ENCODE data around the gene SLC9A3. TPM values are rescaled to one million over a fixed set of nuclear protein-coding genes. Genes with fewer than 3 reads are reported as not detected.

Gene SLC9A3
- total RNA-seq, 2 donors from 2014 or later, result 1.3 to 1.8 TPM

DNA sequence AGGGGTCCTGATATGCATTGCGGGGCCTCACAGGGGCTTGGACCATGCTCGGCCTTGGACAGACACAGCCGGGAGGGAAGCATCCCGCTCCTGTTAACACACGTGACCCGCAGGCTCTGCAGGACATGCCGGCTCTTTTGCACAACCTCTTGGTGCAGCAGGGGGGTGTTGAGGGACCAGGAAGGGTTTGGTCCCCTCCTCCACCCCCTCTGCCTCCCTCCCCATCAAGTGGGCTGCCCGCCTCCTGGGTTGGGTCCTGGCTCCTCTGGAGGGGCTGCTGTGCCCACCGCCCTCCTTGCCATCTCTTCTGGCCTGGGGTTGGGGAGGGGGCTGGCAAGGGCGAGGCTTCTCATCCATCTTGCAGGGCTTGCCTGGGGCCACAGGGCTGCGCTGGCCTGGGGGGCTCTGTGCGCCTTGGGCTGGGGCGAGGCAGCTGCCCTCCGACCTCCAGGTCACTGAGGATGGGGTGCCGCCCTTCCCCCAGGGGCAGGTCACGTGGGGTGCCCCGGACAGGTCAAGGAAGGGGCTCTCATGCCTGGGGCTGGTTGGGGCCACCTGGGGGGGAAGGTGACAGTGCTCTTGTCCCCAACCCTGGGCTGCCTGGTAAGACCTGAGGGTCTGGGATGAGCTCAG lies 16.8 kb upstream of the SLC9A3 start:
- DNase-seq (no peak), ATAC-seq (replicated peaks in 1 of 2) (no peak)
- no peak overlapping the region for H3K4me3 Mint-ChIP-seq
- no peaks in the 10 kb centered on the region for H3K36me3 Mint-ChIP-seq (ENCODE audit: insufficient read depth in 2 of 2)
- H3K9me3 Mint-ChIP-seq, result no peaks in the 10 kb centered on the region
- no peaks in the 10 kb centered on the region for H3K27me3 Mint-ChIP-seq (ENCODE audit: low read depth)
- H3K4me1 Mint-ChIP-seq (ENCODE audit: low read depth), result peaks cover 11% of the 10 kb centered on the region
- no peak overlapping the region for H3K27ac Mint-ChIP-seq

DNA sequence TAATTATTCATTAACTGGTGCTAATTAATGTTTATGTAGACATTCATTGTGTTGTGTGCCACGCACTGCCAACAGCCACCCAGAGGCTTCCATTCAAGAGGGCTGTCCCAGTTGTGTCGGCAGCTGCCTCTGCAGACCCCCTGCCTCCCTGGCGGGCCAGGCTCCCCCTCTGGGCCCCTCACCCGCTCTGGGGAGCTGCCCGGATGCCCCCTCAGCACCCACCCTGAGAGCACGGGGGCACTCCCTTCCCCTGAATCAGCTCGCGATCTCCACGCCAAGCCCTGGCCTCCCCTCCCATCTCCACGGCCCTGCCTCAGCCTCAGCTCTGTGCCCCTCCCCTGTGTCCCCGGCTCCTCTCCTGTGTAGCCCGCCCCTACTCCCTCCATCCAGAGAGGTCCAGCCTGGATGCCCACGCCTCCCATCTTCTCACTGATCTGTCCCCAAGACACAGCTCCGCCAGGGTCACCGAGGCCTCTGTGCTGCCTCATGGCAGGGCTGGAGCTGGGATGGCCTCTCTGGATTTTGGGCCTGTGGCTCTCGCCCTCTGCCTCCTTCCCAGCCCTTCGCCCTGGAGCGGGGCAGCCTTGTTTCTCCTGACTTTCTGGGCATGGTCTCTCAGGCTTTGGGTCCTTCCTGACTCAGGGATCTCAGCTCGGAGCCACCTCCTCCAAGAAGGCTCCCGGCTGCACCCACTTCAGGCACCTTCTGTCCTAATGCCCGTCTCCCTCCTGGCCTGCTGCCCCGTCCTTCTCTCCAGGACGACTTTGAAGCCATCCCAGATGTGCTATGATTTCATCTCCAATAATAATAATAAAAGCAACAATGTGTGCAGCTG lies 16.0 kb upstream of the SLC9A3 start:
- H3K27ac Mint-ChIP-seq, result no peak overlapping the region
- H3K36me3 Mint-ChIP-seq (ENCODE audit: insufficient read depth in 2 of 2), result no peaks in the 10 kb centered on the region
- DNase-seq (no peak), ATAC-seq (replicated peaks in 1 of 2) (no peak)
- H3K4me1 Mint-ChIP-seq (ENCODE audit: low read depth), result peaks cover 11% of the 10 kb centered on the region
- no peak overlapping the region for H3K4me3 Mint-ChIP-seq
- H3K27me3 Mint-ChIP-seq (ENCODE audit: low read depth), result no peaks in the 10 kb centered on the region
- no peaks in the 10 kb centered on the region for H3K9me3 Mint-ChIP-seq

DNA sequence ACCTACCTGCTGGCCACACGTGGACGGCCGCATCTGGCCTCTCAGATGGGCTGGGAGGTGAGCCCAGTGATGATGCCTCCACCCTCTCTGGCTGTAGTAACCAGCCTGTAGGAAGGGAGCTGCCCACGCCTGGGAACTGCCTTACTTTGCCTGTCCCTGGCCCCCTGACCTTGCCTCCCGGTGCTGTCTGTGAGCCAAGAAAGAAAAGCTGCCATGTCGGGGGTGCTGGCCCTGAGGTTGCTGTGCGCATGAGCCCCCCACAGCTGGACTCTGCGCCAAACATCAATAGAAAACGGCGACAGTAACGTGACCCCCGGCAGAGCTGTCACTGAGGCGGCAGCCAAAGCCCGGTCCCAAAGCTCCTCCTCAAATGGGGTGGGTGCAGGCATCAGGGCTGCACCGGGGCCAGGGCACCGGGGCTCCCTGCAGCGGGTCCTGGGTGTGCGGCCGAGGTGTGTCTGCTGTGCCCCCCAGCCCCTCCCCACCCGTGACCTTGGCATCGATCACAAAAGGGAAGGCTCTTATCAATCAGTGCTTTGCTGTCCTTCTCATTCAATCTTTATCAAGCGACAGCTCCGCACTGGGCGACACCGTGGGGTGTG lies 15.3 kb upstream of the SLC9A3 start:
- no peaks in the 10 kb centered on the region for H3K9me3 Mint-ChIP-seq
- H3K36me3 Mint-ChIP-seq (ENCODE audit: insufficient read depth in 2 of 2), result no peaks in the 10 kb centered on the region
- no peak overlapping the region for H3K4me3 Mint-ChIP-seq
- no peak for DNase-seq
- no peak for ATAC-seq (replicated peaks in 1 of 2)
- H3K27ac Mint-ChIP-seq, result no peak overlapping the region
- peaks cover 11% of the 10 kb centered on the region for H3K4me1 Mint-ChIP-seq (ENCODE audit: low read depth)
- H3K27me3 Mint-ChIP-seq (ENCODE audit: low read depth), result no peaks in the 10 kb centered on the region

DNA sequence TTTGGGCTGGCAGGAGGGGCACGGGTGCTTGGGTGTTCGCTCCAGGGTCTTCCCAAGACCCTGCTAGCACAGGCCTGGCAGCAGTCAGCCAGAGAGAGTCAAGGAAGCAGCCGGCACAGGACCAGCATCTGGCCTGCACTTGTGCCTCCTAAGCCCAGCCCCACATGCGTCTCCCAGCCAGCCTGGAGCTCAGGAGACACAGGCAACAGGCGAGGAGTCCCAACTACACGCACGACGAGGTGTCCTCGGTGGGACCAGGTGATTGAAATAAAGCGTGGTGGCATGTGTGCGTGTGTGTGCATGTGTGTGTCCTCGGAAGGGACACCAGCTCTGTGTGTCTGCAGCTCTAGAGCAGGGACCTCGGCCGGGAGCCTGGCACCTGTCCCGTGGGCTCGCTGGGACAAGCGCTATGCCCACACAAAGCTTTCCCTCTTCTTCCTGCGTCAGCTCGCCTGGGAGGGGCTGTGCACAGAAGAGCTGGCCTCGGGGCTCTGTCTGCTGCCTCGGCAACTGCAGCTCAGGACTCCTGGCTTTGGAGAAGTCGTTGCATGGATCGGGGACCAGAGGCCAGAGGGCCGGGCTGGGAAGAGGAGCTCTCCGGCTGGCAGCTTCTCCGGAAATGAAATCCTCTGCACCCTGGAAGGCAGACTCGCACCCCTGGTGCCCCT lies 14.7 kb upstream of the SLC9A3 start:
- ATAC-seq (replicated peaks in 1 of 2) (no peak), DNase-seq (no peak)
- H3K9me3 Mint-ChIP-seq, result no peaks in the 10 kb centered on the region
- H3K27me3 Mint-ChIP-seq (ENCODE audit: low read depth), result no peaks in the 10 kb centered on the region
- H3K27ac Mint-ChIP-seq, result no peak overlapping the region
- H3K4me1 Mint-ChIP-seq (ENCODE audit: low read depth), result peaks cover 8% of the 10 kb centered on the region
- H3K36me3 Mint-ChIP-seq (ENCODE audit: insufficient read depth in 2 of 2), result no peaks in the 10 kb centered on the region
- no peak overlapping the region for H3K4me3 Mint-ChIP-seq

DNA sequence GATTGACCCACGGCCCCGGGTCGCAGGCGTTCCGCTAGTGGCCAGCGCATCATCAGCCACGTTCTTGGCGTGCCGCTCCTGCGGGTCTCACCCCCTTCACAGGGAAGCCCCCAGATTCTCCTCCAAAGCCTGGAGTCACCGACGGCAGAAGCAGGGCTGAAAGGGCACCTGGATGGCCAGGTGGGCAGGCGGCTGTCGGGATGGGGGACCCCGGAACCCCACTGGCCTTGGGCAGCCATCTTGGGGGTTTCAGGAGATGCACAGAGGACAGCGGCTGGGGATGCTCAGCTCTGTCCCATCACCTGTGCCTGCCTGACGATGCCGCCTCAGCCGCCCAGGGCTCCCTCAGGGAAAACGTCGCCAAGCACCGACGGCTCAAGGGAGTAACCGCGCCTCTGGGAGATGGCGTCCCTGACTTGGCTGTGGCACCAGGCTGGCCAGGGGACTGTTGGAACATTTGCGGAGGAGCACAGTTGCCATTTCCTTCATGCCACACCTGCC lies 14.1 kb upstream of the SLC9A3 start:
- no peaks in the 10 kb centered on the region for H3K36me3 Mint-ChIP-seq (ENCODE audit: insufficient read depth in 2 of 2)
- DNase-seq (no peak), ATAC-seq (replicated peaks in 1 of 2) (no peak)
- H3K27me3 Mint-ChIP-seq (ENCODE audit: low read depth), result no peaks in the 10 kb centered on the region
- H3K4me1 Mint-ChIP-seq (ENCODE audit: low read depth), result peaks cover 2% of the 10 kb centered on the region
- H3K9me3 Mint-ChIP-seq, result no peaks in the 10 kb centered on the region
- no peak overlapping the region for H3K4me3 Mint-ChIP-seq
- H3K27ac Mint-ChIP-seq, result no peak overlapping the region

DNA sequence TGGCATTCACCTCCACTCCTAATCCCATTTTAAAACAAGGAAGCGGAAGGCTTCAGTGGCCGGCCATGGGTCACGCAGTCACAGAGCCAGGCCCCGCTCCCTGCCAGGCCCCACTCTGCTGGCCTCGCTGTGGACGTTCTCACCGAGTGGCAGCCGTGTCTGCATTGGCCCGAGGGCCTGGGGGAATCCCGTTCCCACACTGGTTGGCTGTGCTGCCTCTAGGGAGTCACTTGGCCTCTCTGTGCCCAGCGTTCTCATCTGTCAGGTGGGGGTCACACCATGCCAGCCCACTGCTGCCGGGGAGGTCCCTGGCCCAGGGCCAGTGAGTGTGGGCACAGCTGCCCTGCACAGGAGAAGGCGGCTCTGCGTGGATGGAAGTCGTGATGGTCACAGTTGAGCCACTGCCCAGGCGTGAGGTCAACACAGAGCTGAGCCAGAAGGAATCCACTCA lies 13.4 kb upstream of the SLC9A3 start:
- Mint-ChIP-seq H3K9me3 (no peaks in the 10 kb centered on the region), H3K4me3 (no peak overlapping the region), H3K4me1 (ENCODE audit: low read depth) (no peaks in the 10 kb centered on the region), H3K27me3 (ENCODE audit: low read depth) (no peaks in the 10 kb centered on the region), H3K36me3 (ENCODE audit: insufficient read depth in 2 of 2) (no peaks in the 10 kb centered on the region), H3K27ac (no peak overlapping the region)
- no peak for ATAC-seq (replicated peaks in 1 of 2)
- no peak for DNase-seq

DNA sequence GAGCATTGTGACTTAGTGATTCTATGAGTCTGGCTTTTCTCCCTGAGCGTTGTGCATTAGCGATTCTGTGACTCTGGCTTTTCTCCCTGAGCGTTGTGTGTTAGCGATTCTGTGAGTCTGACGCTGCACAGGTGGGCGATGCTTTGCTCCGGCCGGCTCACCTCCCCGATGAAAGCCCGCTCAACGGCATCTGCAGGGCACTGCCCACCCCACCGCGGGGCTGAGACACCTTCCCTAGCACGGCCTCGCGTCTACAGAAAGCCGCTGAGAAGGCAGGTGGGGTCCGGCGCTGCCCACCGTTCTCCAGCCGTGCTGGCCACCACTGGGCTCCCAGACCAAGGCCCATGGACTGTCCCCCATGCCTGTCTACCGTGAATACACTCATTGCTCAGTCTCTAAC lies 12.8 kb upstream of the SLC9A3 start:
- Mint-ChIP-seq H3K27me3 (ENCODE audit: low read depth) (no peaks in the 10 kb centered on the region), H3K36me3 (ENCODE audit: insufficient read depth in 2 of 2) (no peaks in the 10 kb centered on the region), H3K27ac (no peak overlapping the region), H3K9me3 (no peaks in the 10 kb centered on the region), H3K4me1 (ENCODE audit: low read depth) (no peaks in the 10 kb centered on the region), H3K4me3 (no peak overlapping the region)
- ATAC-seq (replicated peaks in 1 of 2), result no peak
- DNase-seq, result no peak

DNA sequence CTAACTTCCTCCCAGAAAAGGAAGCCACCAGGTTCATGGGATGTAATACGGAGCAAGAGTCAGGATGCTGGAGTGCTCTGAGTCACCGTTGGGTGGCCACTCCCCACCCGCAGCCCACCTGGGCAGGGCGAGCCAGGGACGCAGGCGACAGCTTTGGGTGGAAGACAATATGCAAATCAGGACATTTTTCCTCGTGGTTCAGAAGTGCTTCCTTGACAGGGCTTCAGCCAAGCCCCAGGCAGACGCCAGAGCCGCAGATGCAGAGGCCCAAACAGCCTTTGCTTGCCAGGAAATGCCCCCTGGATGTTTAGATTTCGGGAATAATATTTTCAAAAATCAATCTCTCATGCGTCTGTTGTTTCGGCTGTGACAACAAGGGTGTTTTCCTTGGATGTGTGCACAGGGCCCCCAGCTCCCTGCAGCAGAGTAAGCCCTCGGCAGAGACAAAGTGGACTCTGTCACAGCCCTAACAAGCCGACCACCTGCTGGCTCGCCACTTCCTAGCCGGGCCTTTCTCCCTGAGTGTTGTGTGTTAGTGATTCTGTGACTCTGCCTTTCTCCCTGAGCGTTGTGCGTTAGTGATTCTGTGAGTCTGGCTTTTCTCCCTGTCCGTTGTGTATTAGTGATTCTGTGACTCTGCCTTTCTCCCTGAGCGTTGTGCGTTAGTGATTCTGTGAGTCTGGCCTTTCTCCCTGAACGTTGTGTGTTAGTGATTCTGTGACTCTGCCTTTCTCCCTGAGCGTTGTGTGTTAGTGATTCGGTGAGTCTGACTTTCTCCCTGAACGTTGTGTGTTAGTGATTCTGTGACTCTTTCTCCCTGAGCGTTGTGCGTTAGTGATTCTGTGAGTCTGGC lies 11.8 kb upstream of the SLC9A3 start:
- ATAC-seq (replicated peaks in 1 of 2) (no peak), DNase-seq (no peak)
- H3K27me3 Mint-ChIP-seq (ENCODE audit: low read depth), result peaks cover 9% of the 10 kb centered on the region
- no peaks in the 10 kb centered on the region for H3K4me1 Mint-ChIP-seq (ENCODE audit: low read depth)
- H3K27ac Mint-ChIP-seq, result no peak overlapping the region
- no peaks in the 10 kb centered on the region for H3K9me3 Mint-ChIP-seq
- no peak overlapping the region for H3K4me3 Mint-ChIP-seq
- H3K36me3 Mint-ChIP-seq (ENCODE audit: insufficient read depth in 2 of 2), result no peaks in the 10 kb centered on the region

DNA sequence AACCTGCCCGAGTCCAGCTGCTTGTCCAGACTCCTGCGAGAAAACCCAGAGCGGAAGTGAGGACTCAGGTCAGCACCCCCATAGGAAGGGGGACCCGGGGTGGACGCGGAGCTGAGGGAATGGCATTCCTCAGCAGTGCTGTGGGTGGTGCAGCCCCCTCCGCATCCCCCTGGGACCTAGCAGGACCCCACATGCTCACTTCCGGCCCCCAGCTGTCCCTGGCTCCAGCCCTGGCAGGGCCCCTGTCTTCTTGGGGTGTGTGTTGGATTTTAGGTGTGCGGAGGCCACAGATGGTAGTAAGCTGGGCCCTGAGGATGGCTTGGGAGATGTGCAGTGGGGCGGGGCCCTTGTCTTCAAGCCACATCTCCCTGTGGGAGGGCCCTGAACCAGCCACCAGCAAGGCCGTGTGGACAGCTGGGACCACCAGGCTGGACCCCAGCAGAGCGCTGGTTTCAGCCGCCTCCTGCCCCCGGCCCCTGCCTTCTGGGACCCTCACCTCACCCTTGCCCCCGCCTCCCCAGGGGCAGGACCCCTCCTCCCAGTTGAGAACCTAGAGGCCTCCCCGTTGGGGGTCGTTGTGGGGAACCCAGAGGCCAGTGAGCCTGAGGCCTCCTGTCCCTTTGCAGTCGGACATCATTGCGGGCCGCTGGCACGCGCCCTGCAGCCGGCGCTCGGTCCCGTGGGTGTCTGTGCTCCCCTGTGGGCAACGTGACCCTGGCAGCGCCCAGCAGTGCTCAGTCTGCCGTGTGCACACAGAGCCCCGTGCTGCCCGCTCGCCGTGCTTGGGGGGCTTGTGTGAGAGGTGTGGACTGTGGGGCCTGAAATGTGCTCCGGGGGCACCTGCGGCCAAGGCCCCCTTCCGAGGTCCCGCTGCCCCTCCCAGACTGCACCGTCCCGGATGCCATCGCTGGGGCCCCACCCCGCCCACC lies 10.8 kb upstream of the SLC9A3 start:
- Mint-ChIP-seq H3K27ac (no peak overlapping the region), H3K4me3 (no peak overlapping the region), H3K36me3 (ENCODE audit: insufficient read depth in 2 of 2) (no peaks in the 10 kb centered on the region), H3K27me3 (ENCODE audit: low read depth) (peaks cover 20% of the 10 kb centered on the region), H3K9me3 (no peaks in the 10 kb centered on the region), H3K4me1 (ENCODE audit: low read depth) (peaks cover 4% of the 10 kb centered on the region)
- ATAC-seq (replicated peaks in 1 of 2) (no peak), DNase-seq (no peak)

DNA sequence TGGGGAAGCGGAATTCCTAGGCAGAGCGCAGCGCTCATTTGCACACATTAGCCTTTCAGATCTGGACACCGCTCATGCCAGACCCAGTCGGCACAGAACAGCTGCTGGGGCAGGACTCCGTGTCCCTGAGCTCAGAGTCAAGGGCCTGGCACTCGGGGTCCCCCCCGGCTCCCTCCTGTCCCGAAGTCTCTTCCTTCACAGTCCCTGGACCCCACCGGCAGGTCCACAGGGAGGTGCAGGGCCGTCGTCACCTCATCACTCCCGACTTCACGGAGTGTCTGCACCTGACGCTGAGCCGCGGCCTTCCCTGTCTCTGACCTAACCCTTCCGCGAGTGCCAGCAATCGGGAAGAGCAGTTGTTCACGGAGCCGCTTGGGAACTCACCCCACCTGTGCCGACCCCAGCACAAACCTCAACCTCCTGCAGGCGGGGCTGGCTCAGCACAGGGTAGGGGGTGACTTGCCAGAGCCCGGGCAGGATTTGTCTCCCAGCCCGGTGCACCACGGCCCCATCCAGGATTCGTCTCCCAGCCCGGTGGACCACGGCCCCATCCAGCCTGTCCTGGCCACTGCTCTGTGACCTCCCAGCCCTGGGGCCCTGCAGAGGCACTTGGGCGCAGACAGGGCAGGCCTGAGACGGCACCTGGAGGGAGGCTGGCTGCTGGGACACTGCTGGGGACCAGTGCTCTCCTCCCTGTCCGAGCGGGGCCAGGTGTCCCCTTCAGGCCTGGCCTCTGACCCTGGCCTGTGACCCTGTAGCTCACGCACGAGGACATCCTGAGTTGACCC lies 9.9 kb upstream of the SLC9A3 start:
- H3K27me3 Mint-ChIP-seq (ENCODE audit: low read depth), result peaks cover 28% of the 10 kb centered on the region
- H3K4me1 Mint-ChIP-seq (ENCODE audit: low read depth), result peaks cover 13% of the 10 kb centered on the region
- DNase-seq, result no peak
- H3K27ac Mint-ChIP-seq, result no peak overlapping the region
- H3K36me3 Mint-ChIP-seq (ENCODE audit: insufficient read depth in 2 of 2), result no peaks in the 10 kb centered on the region
- ATAC-seq (replicated peaks in 1 of 2), result no peak
- H3K4me3 Mint-ChIP-seq, result no peak overlapping the region
- no peaks in the 10 kb centered on the region for H3K9me3 Mint-ChIP-seq

DNA sequence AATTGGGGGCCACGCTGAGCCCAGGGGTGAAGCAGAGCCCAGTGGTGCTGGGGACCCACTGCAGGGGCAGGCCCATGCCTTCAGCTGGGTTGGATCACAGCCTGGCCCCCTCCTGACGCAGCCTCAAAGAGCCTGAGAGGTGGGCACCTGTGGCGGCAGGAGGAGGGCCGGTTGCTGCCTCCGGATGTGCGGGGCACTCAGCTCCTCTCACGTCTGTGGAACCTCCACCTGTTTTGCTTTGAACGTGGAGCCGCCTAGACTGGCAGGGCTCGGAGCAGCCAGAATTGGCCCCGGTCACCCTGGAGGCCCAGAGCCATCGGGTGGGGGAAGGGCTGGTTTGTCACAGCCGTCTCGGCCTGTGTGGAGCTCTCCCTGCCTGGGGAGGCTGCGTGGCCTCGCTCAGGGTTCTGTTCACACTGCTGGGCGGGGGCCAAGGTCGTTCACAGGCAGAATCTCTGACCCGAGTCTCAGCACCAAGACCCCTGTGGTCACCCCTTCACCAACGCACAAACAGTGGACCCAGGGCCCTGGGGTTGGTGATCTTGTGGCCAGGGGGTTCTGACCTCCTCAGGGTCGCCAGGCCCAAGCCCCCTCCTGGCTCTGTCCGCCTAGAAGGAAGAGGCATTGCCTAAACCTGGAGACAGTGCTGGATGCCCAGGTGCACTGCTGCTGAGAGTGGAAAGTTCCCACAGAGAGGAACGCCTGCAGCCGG lies 9.2 kb upstream of the SLC9A3 start:
- DNase-seq (no peak), ATAC-seq (replicated peaks in 1 of 2) (no peak)
- no peak overlapping the region for H3K27ac Mint-ChIP-seq
- peaks cover 32% of the 10 kb centered on the region for H3K27me3 Mint-ChIP-seq (ENCODE audit: low read depth)
- H3K4me3 Mint-ChIP-seq, result no peak overlapping the region
- H3K9me3 Mint-ChIP-seq, result no peaks in the 10 kb centered on the region
- H3K4me1 Mint-ChIP-seq (ENCODE audit: low read depth), result peaks cover 18% of the 10 kb centered on the region
- no peaks in the 10 kb centered on the region for H3K36me3 Mint-ChIP-seq (ENCODE audit: insufficient read depth in 2 of 2)

All from activated T-cell treated with anti-CD3 and anti-CD28 coated beads, Interleukin-2, amount 50 U/mL, for 72 hours (primary cell).